Kidney capillary endothelial cell (primary cell): Measurements from ENCODE around the gene PCDH9.
"Not testable (repeated sequence)": the region's sequence is repeated elsewhere in the genome, so short reads cannot be mapped to it uniquely, and the experiment has no call there.

ENCODE experiments used
- DNase-seq: peaks from one replicate; pipeline ENCODE4 v3.0.0-alpha.2; 2018; ENCODE audit warnings: low spot score

PCDH9 gene

GRCh38 chr13:66344805-66345517, 885.2 kb downstream of the PCDH9 start:
- DNase-seq, result no peak

GRCh38 chr13:66343224-66343828, 886.8 kb downstream of the PCDH9 start:
- no peak for DNase-seq

- no peak for DNase-seq
Measured at GRCh38 chr13:66341635-66342377, 888.3 kb downstream of the PCDH9 start.

- DNase-seq, result no peak
Measured at GRCh38 chr13:66339214-66339613, 890.9 kb downstream of the PCDH9 start.

- DNase-seq, result no peak
Measured at GRCh38 chr13:66338542-66338941, 891.6 kb downstream of the PCDH9 start.

- no peak for DNase-seq
Measured at GRCh38 chr13:66335626-66336025, 894.5 kb downstream of the PCDH9 start.

- DNase-seq, result peak; percentile 44
Measured at GRCh38 chr13:66329988-66330451, 900.1 kb downstream of the PCDH9 start.

GRCh38 chr13:66328476-66328875, 901.7 kb downstream of the PCDH9 start:
- DNase-seq, result no peak

GRCh38 chr13:66323745-66324347, 906.3 kb downstream of the PCDH9 start:
- no peak for DNase-seq

GRCh38 chr13:66322936-66323335, 907.2 kb downstream of the PCDH9 start:
- DNase-seq, result no peak

GRCh38 chr13:66322193-66322740, 907.9 kb downstream of the PCDH9 start:
- DNase-seq, result no peak

GRCh38 chr13:66314911-66315310, 915.2 kb downstream of the PCDH9 start:
- no peak for DNase-seq

- no peak for DNase-seq
Measured at GRCh38 chr13:66313413-66313812, 916.7 kb downstream of the PCDH9 start.

GRCh38 chr13:66312312-66313087, 917.6 kb downstream of the PCDH9 start:
- DNase-seq, result no peak

- DNase-seq, result no peak
Measured at GRCh38 chr13:66305961-66306617, 924.0 kb downstream of the PCDH9 start.

GRCh38 chr13:66301482-66301881, 928.7 kb downstream of the PCDH9 start:
- no peak for DNase-seq

- no peak for DNase-seq
Measured at GRCh38 chr13:66301006-66301405, 929.1 kb downstream of the PCDH9 start.

- no peak for DNase-seq
Measured at GRCh38 chr13:66296875-66297274, 933.3 kb downstream of the PCDH9 start.

- no peak for DNase-seq
Measured at GRCh38 chr13:66296328-66296727, 933.8 kb downstream of the PCDH9 start.

- DNase-seq, result not testable (repeated sequence)
Measured at GRCh38 chr13:66286806-66287205, 943.3 kb downstream of the PCDH9 start.

- no peak for DNase-seq
Measured at GRCh38 chr13:66275416-66275815, 954.7 kb downstream of the PCDH9 start.
